Stomach (tissue), 9 donors: ENCODE data around the gene N4BP2. TPM values are rescaled to one million over a fixed set of nuclear protein-coding genes. Genes with fewer than 3 reads are reported as not detected.

Experiments
- DNase-seq, 2 donors: peaks; one replicate each; pipeline versions ENCODE4 v3.0.0 to v3.0.0-alpha.2; 2013 to 2019
- H3K27ac ChIP-seq, 5 donors: fragments of 200-600 bp in 4 of 5; sonication (generic) in 4 of 5; one replicate each; pipeline ENCODE4 v1.5.1; 2013 to 2019; ENCODE audit warnings: mild to moderate bottlenecking in 1 of 5, moderate library complexity in 1 of 5
- H3K27me3 ChIP-seq, 3 donors: fragments of 200-600 bp; sonication (generic); one replicate each; pipeline ENCODE4 v1.5.1; 2017 to 2019; ENCODE audit warnings: mixed run types in 1 of 3
- H3K36me3 ChIP-seq, 4 donors: fragments of 200-600 bp; sonication (generic); 1 replicate in 3 of 4; 2 replicates in 1 of 4; pipeline ENCODE4 v1.5.1; 2016 to 2019
- H3K4me1 ChIP-seq, 4 donors: fragments of 200-600 bp; sonication (generic); one replicate each; pipeline ENCODE4 v1.5.1; 2016 to 2019
- H3K4me3 ChIP-seq, 4 donors: fragments of 200-600 bp; sonication (generic) in 3 of 4; one replicate each; pipeline ENCODE4 v1.5.1; 2016 to 2019; ENCODE audit warnings: mild to moderate bottlenecking in 1 of 4
- H3K9me3 ChIP-seq, 4 donors: fragments of 200-600 bp; sonication (generic); one replicate each; pipeline ENCODE4 v1.5.1; 2016 to 2019
- EP300 ChIP-seq: sonication (generic); formaldehyde crosslinking; IDR thresholded peaks from one replicate; pipeline ENCODE4 v1.6.1; 2017; ENCODE audit warnings: antibody characterized with exemption
- POLR2A ChIP-seq, 4 donors: fragments of 450-650 bp; IDR thresholded peaks; one replicate each; pipeline ENCODE4 v1.6.1; 2016; ENCODE audit warnings: antibody characterized with exemption in 4 of 4, control low read depth in 2 of 4, mild to moderate bottlenecking in 1 of 4, moderate library complexity in 1 of 4
- POLR2AphosphoS5 ChIP-seq, 3 donors: sonication (generic); formaldehyde crosslinking; IDR thresholded peaks; one replicate each; pipeline ENCODE4 v1.6.1; 2016; ENCODE audit warnings: antibody characterized with exemption in 3 of 3
- WGBS, 5 donors: extraction: QIAGEN DNeasy Blood & Tissue Kit in 3 of 5; methylation state at CpG; one replicate each; pipeline versions ENCODE4 v1.1.5 to v1.1.7; 2013 to 2018; 5-methylcytosine and 5-hydroxymethylcytosine counted together
- intact Hi-C: fragments of 100-400 bp; cut with DNase I; formaldehyde crosslinking; loops from one replicate; pipeline ENCODE4 v1.15.1; 2023; ENCODE audit warnings: low total_unique reads
- polyA plus RNA-seq, 3 donors: library from polyadenylated mRNA; stranded (reverse); fragments of 200-250 nt; gene quantifications; one replicate each; pipeline ENCODE4 v1.2.3, GENCODE V29; 2013
- total RNA-seq, 5 donors: library from RNA; depleted of rRNA; stranded (reverse); fragments of >200 nt; gene quantifications; one replicate each; pipeline versions ENCODE4 v1.1.0 to v1.2.3, GENCODE V29; 2014 to 2016
- TF ChIP-seq, protein P1 (sequence below), 7 experiments: fragments of 450-650 bp in 4 of 7; fragments of 200-600 bp in 3 of 7; sonication (generic) in 3 of 7; IDR thresholded peaks; one replicate each; pipeline ENCODE4 v1.5.1; 2016 to 2019; ENCODE audit warnings: antibody characterized with exemption in 7 of 7, control low read depth in 2 of 7, mild to moderate bottlenecking in 1 of 7
- donor health status: healthy with polysubstance abuse.
- donor health status: Bipolar disorder and iron deficiency.
- donor health status: healthy.

N4BP2 gene
- total and polyA plus RNA-seq, 8 donors, result 0.73 to 41.5 (median 5.5) TPM

GRCh38 chr4:40180356-40180755 lies 123.7 kb downstream of the N4BP2 start:
- Histone ChIP-seq H3K4me3 (no peak overlapping the region), H3K4me1 (peaks cover 0 to 9% (median 0%) of the 10 kb centered on the region in 4 donors), H3K9me3 (no peaks in the 10 kb centered on the region), H3K27me3 (no peaks in the 10 kb centered on the region), H3K27ac (no peak overlapping the region), H3K36me3 (no peaks in the 10 kb centered on the region)
- intact Hi-C loops, result no loop called here
- no peak for TF ChIP-seq POLR2A (IDR thresholded peaks at IDR 0.05)
- TF ChIP-seq EP300, result no peak
- no peak for TF ChIP-seq POLR2AphosphoS5 (IDR thresholded peaks at IDR 0.05)
- TF ChIP-seq, protein P1, sequence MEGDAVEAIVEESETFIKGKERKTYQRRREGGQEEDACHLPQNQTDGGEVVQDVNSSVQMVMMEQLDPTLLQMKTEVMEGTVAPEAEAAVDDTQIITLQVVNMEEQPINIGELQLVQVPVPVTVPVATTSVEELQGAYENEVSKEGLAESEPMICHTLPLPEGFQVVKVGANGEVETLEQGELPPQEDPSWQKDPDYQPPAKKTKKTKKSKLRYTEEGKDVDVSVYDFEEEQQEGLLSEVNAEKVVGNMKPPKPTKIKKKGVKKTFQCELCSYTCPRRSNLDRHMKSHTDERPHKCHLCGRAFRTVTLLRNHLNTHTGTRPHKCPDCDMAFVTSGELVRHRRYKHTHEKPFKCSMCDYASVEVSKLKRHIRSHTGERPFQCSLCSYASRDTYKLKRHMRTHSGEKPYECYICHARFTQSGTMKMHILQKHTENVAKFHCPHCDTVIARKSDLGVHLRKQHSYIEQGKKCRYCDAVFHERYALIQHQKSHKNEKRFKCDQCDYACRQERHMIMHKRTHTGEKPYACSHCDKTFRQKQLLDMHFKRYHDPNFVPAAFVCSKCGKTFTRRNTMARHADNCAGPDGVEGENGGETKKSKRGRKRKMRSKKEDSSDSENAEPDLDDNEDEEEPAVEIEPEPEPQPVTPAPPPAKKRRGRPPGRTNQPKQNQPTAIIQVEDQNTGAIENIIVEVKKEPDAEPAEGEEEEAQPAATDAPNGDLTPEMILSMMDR (IDR thresholded peaks at IDR 0.05), result no peak
- WGBS, 5 donors, result 39 to 58% (median 50%) methylated on average over 1 of the region's 1 CpG
- no peak for DNase-seq

DNA sequence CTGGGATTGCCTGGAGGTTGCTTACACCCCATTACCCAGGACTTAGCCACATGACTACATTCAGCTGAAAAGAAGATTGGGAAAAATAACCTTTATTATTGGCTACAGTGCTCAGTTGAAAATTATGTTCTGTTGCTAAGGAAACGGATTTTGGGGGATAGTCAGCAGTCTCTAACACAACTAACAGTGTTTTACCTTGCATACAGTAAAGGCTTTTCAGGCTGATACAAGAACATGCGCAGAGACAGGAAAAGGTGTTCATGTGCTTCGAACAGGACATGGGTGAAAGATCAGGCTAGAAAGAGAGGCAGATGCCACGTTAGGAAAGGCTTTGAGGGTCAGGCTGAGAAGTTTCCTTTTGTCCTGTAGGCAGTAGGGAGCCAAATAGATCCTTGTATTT lies 125.4 kb downstream of the N4BP2 start:
- no peak overlapping the region for H3K27ac ChIP-seq
- H3K4me3 ChIP-seq, result no peak overlapping the region
- TF ChIP-seq, protein P1 (IDR thresholded peaks at IDR 0.05), result no peak
- no peak for TF ChIP-seq EP300
- no peak for TF ChIP-seq POLR2A (IDR thresholded peaks at IDR 0.05)
- no peak for TF ChIP-seq POLR2AphosphoS5 (IDR thresholded peaks at IDR 0.05)
- H3K9me3 ChIP-seq, result no peaks in the 10 kb centered on the region
- no peak for DNase-seq
- WGBS, 5 donors, result 85 to 92% (median 87%) methylated on average over 4 of the region's 4 CpGs
- no peaks in the 10 kb centered on the region for H3K27me3 ChIP-seq
- intact Hi-C loops, result no loop called here
- H3K36me3 ChIP-seq, result no peaks in the 10 kb centered on the region
- peaks cover 0 to 9% (median 0%) of the 10 kb centered on the region in 4 donors for H3K4me1 ChIP-seq

DNA sequence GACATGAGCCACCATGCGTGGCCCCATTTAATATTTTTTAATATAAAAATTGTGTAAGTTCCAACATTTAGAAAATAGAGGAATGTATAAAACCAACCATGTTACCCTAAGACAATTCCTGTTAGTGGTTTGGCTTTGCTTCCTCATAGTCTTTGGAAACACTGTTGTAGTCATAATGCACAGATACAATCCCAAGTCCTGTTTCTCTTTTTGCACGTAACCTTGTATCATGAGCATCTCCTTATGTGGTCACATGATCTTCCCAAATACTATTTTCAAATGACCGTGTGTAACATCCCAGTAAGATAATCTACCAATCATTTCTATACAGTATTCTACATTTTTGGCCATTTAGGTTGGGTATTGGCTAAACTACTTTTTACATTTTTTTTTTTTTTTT lies 126.3 kb downstream of the N4BP2 start:
- no peak for DNase-seq
- Histone ChIP-seq H3K9me3 (no peaks in the 10 kb centered on the region), H3K36me3 (no peaks in the 10 kb centered on the region), H3K4me3 (no peak overlapping the region), H3K27me3 (no peaks in the 10 kb centered on the region), H3K4me1 (peaks cover 0 to 9% (median 0%) of the 10 kb centered on the region in 4 donors), H3K27ac (no peak overlapping the region)
- intact Hi-C loops, result no loop called here
- WGBS, 5 donors, result 88 to 98% (median 93%) methylated on average over 3 of the region's 3 CpGs
- TF ChIP-seq, protein P1 (IDR thresholded peaks at IDR 0.05), result no peak
- TF ChIP-seq POLR2A (IDR thresholded peaks at IDR 0.05) (no peak), POLR2AphosphoS5 (IDR thresholded peaks at IDR 0.05) (no peak), EP300 (no peak)

- DNase-seq, result no peak
- intact Hi-C loops, result no loop called here
- no peak for TF ChIP-seq EP300
- TF ChIP-seq, protein P1 (IDR thresholded peaks at IDR 0.05), result no peak
- no peak for TF ChIP-seq POLR2AphosphoS5 (IDR thresholded peaks at IDR 0.05)
- TF ChIP-seq POLR2A (IDR thresholded peaks at IDR 0.05), result no peak
- H3K27ac ChIP-seq, result peak overlapping the region in 1 of 5 donors; percentile 4
- no peak overlapping the region for H3K4me3 ChIP-seq
- no peaks in the 10 kb centered on the region for H3K36me3 ChIP-seq
- H3K27me3 ChIP-seq, result no peaks in the 10 kb centered on the region
- H3K9me3 ChIP-seq, result no peaks in the 10 kb centered on the region
- H3K4me1 ChIP-seq, result peaks cover 0 to under 1% (median 0%) of the 10 kb centered on the region in 4 donors
- 74 to 82% (median 79%) methylated on average over 12 of the region's 12 CpGs for WGBS, 5 donors
These were observed 127.2 kb downstream of the N4BP2 start for GRCh38 chr4:40183615-40184411.
